ENCODE data around the gene HYKK. TPM values are rescaled to one million over a fixed set of nuclear protein-coding genes. Genes with fewer than 3 reads are reported as not detected.

HYKK gene
- total RNA-seq, 1 donor from 2014 or later, result 0.53 TPM

DNA sequence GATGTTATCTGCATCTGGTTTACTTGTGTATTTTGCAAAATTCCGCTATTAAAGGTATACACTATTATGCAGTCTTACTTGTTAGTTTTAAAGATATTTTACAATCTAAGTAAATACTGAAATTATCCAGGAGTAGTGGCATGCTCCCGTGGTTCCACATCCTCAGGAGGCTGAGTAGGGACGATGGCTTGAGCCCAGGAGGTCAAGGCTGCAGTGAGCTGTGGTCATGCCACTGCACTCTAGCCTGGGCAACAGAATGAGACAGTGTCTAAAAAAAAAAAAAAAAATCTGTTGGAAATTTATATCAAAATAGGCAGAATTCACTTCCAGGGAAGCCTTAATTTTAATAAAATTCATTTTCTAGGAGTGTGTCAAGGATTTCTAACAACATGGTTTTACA is 27.7 kb upstream of the HYKK start:
- no peak for DNase-seq
- H3K27me3 Mint-ChIP-seq, result no peaks in the 10 kb centered on the region
- no peak overlapping the region for H3K4me3 Mint-ChIP-seq
- TF ChIP-seq, protein P1, sequence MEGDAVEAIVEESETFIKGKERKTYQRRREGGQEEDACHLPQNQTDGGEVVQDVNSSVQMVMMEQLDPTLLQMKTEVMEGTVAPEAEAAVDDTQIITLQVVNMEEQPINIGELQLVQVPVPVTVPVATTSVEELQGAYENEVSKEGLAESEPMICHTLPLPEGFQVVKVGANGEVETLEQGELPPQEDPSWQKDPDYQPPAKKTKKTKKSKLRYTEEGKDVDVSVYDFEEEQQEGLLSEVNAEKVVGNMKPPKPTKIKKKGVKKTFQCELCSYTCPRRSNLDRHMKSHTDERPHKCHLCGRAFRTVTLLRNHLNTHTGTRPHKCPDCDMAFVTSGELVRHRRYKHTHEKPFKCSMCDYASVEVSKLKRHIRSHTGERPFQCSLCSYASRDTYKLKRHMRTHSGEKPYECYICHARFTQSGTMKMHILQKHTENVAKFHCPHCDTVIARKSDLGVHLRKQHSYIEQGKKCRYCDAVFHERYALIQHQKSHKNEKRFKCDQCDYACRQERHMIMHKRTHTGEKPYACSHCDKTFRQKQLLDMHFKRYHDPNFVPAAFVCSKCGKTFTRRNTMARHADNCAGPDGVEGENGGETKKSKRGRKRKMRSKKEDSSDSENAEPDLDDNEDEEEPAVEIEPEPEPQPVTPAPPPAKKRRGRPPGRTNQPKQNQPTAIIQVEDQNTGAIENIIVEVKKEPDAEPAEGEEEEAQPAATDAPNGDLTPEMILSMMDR (IDR thresholded peaks at IDR 0.05), result no peak
- no peak overlapping the region for H3K27ac Mint-ChIP-seq
- POLR2A ChIA-PET, result no interaction called here
- no peak for ATAC-seq (ENCODE audit: low read depth)
- peaks cover 59% of the 10 kb centered on the region for H3K36me3 Mint-ChIP-seq (ENCODE audit: low read depth)
- no peaks in the 10 kb centered on the region for H3K4me1 Mint-ChIP-seq
- H3K9me3 Mint-ChIP-seq, result no peaks in the 10 kb centered on the region
- intact Hi-C loops (cut with micrococcal nuclease), result no loop called here
- CTCF ChIA-PET, result no interaction called here

DNA sequence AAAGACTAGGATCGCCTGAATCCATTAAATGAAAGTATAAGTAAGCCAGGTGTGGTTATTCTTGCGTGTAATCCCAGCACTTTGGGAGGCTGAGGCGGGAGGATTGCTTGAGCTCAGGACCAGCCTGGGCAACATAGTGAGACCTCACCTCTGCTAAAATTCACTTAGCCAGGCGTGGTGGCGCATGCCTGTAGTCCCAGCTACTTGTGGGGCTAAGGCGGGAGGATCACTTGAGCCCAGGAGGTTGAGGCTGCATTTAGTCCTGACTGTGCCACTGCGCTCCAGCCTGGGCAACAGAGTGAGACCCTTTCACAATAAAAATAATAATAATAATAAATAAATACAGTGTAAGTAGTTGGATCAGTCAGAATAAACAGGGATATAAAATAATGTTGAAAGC is 25.5 kb upstream of the HYKK start:
- H3K27me3 Mint-ChIP-seq, result no peaks in the 10 kb centered on the region
- intact Hi-C loops (cut with micrococcal nuclease), result no loop called here
- TF ChIP-seq, protein P1 (IDR thresholded peaks at IDR 0.05), result no peak
- no peak for DNase-seq
- peaks cover 64% of the 10 kb centered on the region for H3K36me3 Mint-ChIP-seq (ENCODE audit: low read depth)
- POLR2A ChIA-PET, result no interaction called here
- H3K9me3 Mint-ChIP-seq, result no peaks in the 10 kb centered on the region
- H3K4me3 Mint-ChIP-seq, result no peak overlapping the region
- no peaks in the 10 kb centered on the region for H3K4me1 Mint-ChIP-seq
- CTCF ChIA-PET, result interaction anchor here (0.6 kb wide), 1 partner anchor 40 kb away, joined by 3 read pairs; no protein-coding TSS in a partner anchor
- H3K27ac Mint-ChIP-seq, result no peak overlapping the region
- no peak for ATAC-seq (ENCODE audit: low read depth)

DNA sequence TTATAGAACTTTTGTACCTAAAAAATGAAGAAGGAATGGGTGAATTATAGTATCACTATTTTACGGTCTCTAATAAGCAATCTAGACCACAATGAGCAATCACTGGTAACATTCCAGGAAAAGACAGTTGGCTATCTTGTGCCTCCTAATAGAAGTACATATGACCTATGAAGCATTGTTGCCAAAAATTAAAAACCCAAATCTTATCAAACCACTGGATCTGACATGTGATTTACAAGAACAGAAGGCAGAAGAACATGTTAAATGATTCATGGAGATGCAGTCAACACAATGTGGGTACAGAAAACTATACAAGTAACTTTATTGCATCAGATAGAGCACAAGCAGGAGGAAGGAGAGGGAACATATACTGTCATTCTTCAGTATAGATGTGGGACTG is 14.5 kb upstream of the HYKK start:
- POLR2A ChIA-PET, result no interaction called here
- Mint-ChIP-seq H3K4me3 (no peak overlapping the region), H3K9me3 (no peaks in the 10 kb centered on the region), H3K27ac (no peak overlapping the region), H3K36me3 (ENCODE audit: low read depth) (peaks cover 85% of the 10 kb centered on the region), H3K27me3 (no peaks in the 10 kb centered on the region), H3K4me1 (no peaks in the 10 kb centered on the region)
- intact Hi-C loops (cut with micrococcal nuclease), result loop anchor here (5.0 kb wide), 1 partner anchor 36 kb away; no protein-coding TSS in a partner anchor
- CTCF ChIA-PET, result no interaction called here
- TF ChIP-seq, protein P1 (IDR thresholded peaks at IDR 0.05), result no peak
- ATAC-seq (ENCODE audit: low read depth) (no peak), DNase-seq (no peak)

DNA sequence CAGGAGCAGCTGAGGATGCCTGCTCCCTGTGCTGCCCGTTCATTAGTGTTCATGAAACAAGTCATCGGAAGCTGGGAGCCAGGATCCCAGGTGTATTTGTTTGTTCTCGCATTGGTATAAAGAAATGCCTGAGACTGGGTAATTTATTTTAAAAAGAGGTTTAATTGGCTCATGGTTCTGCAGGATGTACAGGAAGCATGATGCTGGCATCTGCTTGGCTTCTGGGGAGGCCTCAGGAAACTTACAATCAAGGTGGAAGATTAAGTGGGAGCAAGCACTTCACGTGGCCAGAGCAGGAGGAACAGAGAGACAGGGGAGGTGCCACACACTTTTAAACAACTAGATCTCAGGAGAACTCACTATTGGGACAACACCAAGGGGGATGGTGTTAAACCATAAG is 5.5 kb upstream of the HYKK start:
- POLR2A ChIA-PET, result no interaction called here
- ATAC-seq (ENCODE audit: low read depth), result no peak
- H3K36me3 Mint-ChIP-seq (ENCODE audit: low read depth), result peaks cover 45% of the 10 kb centered on the region

DNA sequence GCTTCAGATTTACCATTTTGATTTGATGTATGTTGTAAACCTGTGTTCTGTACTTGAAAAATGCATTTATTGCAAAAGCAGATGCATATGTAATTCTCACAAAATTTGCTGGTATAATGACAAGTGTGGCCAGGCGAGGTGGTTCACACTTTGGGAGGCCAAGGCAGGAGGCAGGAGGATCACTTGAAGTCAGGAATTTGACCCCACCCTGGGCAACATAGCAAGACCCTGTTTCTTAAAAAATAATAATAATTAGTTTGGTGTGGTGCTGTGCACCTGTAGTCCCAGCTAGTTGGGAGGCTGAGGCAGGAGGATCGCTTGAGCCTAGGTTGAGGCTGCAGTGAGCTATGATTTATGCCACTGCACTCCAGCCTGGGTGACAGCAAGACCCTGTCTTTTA is 4.7 kb upstream of the HYKK start:
- TF ChIP-seq, protein P1 (IDR thresholded peaks at IDR 0.05), result no peak
- no peak overlapping the region for H3K27ac Mint-ChIP-seq
- DNase-seq (no peak), ATAC-seq (ENCODE audit: low read depth) (no peak)
- peaks cover 5% of the 10 kb centered on the region for H3K27me3 Mint-ChIP-seq
- POLR2A ChIA-PET, result no interaction called here
- peaks cover 2% of the 10 kb centered on the region for H3K9me3 Mint-ChIP-seq
- peaks cover 39% of the 10 kb centered on the region for H3K36me3 Mint-ChIP-seq (ENCODE audit: low read depth)
- intact Hi-C loops (cut with micrococcal nuclease), result loop anchor here (10.0 kb wide), 1 partner anchor 202 kb away; no protein-coding TSS in a partner anchor
- H3K4me1 Mint-ChIP-seq, result peaks cover 6% of the 10 kb centered on the region
- no peak overlapping the region for H3K4me3 Mint-ChIP-seq
- CTCF ChIA-PET, result no interaction called here

More for the DNA sequence above, 5.5 kb upstream of the HYKK start:
- TF ChIP-seq, protein P1 (IDR thresholded peaks at IDR 0.05), result no peak
- peaks cover 3% of the 10 kb centered on the region for H3K4me1 Mint-ChIP-seq
- H3K27me3 Mint-ChIP-seq, result peaks cover 2% of the 10 kb centered on the region
- peaks cover 2% of the 10 kb centered on the region for H3K9me3 Mint-ChIP-seq
- no peak overlapping the region for H3K27ac Mint-ChIP-seq
- intact Hi-C loops (cut with micrococcal nuclease), result loop anchor here (10.0 kb wide), 1 partner anchor 203 kb away; no protein-coding TSS in a partner anchor
- no peak overlapping the region for H3K4me3 Mint-ChIP-seq
- no peak for DNase-seq
- CTCF ChIA-PET, result no interaction called here
